Breast epithelium (tissue), 3 donors: Measurements from ENCODE around the gene ICAM4.

Experiments used
- POLR2A ChIP-seq: fragments of 450-650 bp; IDR thresholded peaks from one replicate; pipeline ENCODE4 v1.6.1; 2016; ENCODE audit warnings: antibody characterized with exemption, mild to moderate bottlenecking, moderate library complexity
- POLR2AphosphoS5 ChIP-seq, 3 donors: sonication (generic); formaldehyde crosslinking; IDR thresholded peaks; one replicate each; pipeline ENCODE4 v1.6.1; 2017; ENCODE audit warnings: antibody characterized with exemption in 3 of 3
- TF ChIP-seq, protein P1 (sequence below), 3 donors: fragments of 450-650 bp; IDR thresholded peaks; one replicate each; pipeline ENCODE4 v1.5.1; 2016 to 2017; ENCODE audit warnings: antibody characterized with exemption in 3 of 3, mild to moderate bottlenecking in 3 of 3, moderate library complexity in 3 of 3

- TF ChIP-seq POLR2AphosphoS5 (IDR thresholded peaks at IDR 0.05) (no peak), POLR2A (no peak)
- TF ChIP-seq, protein P1, sequence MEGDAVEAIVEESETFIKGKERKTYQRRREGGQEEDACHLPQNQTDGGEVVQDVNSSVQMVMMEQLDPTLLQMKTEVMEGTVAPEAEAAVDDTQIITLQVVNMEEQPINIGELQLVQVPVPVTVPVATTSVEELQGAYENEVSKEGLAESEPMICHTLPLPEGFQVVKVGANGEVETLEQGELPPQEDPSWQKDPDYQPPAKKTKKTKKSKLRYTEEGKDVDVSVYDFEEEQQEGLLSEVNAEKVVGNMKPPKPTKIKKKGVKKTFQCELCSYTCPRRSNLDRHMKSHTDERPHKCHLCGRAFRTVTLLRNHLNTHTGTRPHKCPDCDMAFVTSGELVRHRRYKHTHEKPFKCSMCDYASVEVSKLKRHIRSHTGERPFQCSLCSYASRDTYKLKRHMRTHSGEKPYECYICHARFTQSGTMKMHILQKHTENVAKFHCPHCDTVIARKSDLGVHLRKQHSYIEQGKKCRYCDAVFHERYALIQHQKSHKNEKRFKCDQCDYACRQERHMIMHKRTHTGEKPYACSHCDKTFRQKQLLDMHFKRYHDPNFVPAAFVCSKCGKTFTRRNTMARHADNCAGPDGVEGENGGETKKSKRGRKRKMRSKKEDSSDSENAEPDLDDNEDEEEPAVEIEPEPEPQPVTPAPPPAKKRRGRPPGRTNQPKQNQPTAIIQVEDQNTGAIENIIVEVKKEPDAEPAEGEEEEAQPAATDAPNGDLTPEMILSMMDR (IDR thresholded peaks at IDR 0.05) = no peak
Measured at GRCh38 chr19:10327793-10328192, 41.0 kb downstream of the ICAM4 start.
